ENCODE measurements around the gene NECTIN4.
A peak's percentile ranks its signal among the peaks of the same experiment; 100 is the strongest.

Gene NECTIN4

GRCh38 chr1:161081519-161081918 lies 7.8 kb downstream of the NECTIN4 start:
- H3K27me3 ChIP-seq (replicated peaks; ENCODE audit: insufficient read depth, low read length): no peaks in the 10 kb centered on the region
- no peaks in the 10 kb centered on the region for H4K20me1 ChIP-seq (ENCODE audit: insufficient read depth, low read length)
- H3K9me2 ChIP-seq (replicated peaks; ENCODE audit: insufficient read depth, low read length): no peaks in the 10 kb centered on the region
- H3K4me2 ChIP-seq (ENCODE audit: low read depth, low read length): no peak overlapping the region
- H3K4me3 ChIP-seq (ENCODE audit: low read length): no peak overlapping the region
- TF ChIP-seq CTCF (IDR thresholded peaks at IDR 0.05; ENCODE audit: low read length): no peak
- no peak for TF ChIP-seq EZH2phosphoT487 (IDR thresholded peaks at IDR 0.05; ENCODE audit: low read length)
- no peak for TF ChIP-seq EZH2 (optimal IDR thresholded peaks at IDR 0.05; ENCODE audit: low read depth, low read length)
- no peak overlapping the region for H3K9ac ChIP-seq (ENCODE audit: low read length)
- no peak overlapping the region for H2AFZ ChIP-seq (ENCODE audit: low read length)
- H3K4me1 ChIP-seq (ENCODE audit: low read length): no peaks in the 10 kb centered on the region
- H3K27ac ChIP-seq (ENCODE audit: low read length): no peak overlapping the region
- H3K79me2 ChIP-seq (ENCODE audit: low read length): no peaks in the 10 kb centered on the region
- no peaks in the 10 kb centered on the region for H3K9me3 ChIP-seq (replicated peaks; ENCODE audit: insufficient read depth, low read length)
- no peaks in the 10 kb centered on the region for H3F3A ChIP-seq (ENCODE audit: insufficient read depth, low read length)
- H3K36me3 ChIP-seq (replicated peaks; ENCODE audit: insufficient read depth, low read length): no peaks in the 10 kb centered on the region
- DNase-seq: no peak

GRCh38 chr1:161080441-161081405 lies 8.6 kb downstream of the NECTIN4 start:
- Histone ChIP-seq H3K79me2 (ENCODE audit: low read length) (no peaks in the 10 kb centered on the region), H3K4me2 (ENCODE audit: low read depth, low read length) (no peak overlapping the region), H3K9me2 (replicated peaks; ENCODE audit: insufficient read depth, low read length) (no peaks in the 10 kb centered on the region), H4K20me1 (ENCODE audit: insufficient read depth, low read length) (no peaks in the 10 kb centered on the region), H3K9ac (ENCODE audit: low read length) (no peak overlapping the region), H3F3A (ENCODE audit: insufficient read depth, low read length) (no peaks in the 10 kb centered on the region), H3K27me3 (replicated peaks; ENCODE audit: insufficient read depth, low read length) (no peaks in the 10 kb centered on the region), H3K4me1 (ENCODE audit: low read length) (no peaks in the 10 kb centered on the region), H3K4me3 (ENCODE audit: low read length) (no peak overlapping the region), H2AFZ (ENCODE audit: low read length) (no peak overlapping the region), H3K27ac (ENCODE audit: low read length) (no peak overlapping the region), H3K36me3 (replicated peaks; ENCODE audit: insufficient read depth, low read length) (no peaks in the 10 kb centered on the region), H3K9me3 (replicated peaks; ENCODE audit: insufficient read depth, low read length) (no peaks in the 10 kb centered on the region)
- no peak for DNase-seq
- TF ChIP-seq EZH2 (optimal IDR thresholded peaks at IDR 0.05; ENCODE audit: low read depth, low read length): no peak
- TF ChIP-seq EZH2phosphoT487 (IDR thresholded peaks at IDR 0.05; ENCODE audit: low read length): no peak
- no peak for TF ChIP-seq CTCF (IDR thresholded peaks at IDR 0.05; ENCODE audit: low read length)

DNA sequence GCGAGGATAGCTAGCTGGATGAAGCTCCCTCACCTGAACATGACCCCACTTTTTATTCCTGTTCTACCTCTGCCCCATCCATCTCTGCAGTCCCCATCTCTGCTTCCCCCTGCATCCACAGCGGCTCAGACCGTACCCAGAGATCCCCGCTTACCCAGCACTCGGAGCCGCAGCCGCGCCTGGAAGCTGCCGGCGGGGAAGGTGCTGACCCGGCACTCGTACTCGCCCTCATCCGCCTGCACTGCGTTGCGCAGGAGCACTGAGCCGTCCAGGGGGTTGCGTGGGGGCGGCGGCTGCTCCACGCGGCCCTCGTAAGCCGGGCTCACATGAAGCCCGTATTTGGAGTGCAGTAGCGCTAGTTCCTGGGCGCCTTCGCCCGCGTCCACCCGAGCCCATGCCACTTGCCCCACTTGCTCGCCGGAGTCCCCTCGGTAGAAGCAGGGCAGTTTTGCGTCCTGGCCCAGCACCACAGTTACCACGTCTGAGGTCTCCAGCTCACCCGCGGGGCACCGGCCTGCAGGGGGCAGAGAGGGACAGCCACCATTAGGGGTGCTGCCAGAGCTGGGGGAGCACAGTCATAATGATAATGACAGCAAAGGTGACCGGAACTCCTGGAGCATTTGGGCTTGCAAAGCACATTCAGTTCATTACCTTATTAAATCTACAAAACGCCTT lies 9.8 kb downstream of the NECTIN4 start:
- no peak overlapping the region for H2AFZ ChIP-seq (ENCODE audit: low read length)
- TF ChIP-seq EZH2phosphoT487 (IDR thresholded peaks at IDR 0.05; ENCODE audit: low read length) (no peak), CTCF (IDR thresholded peaks at IDR 0.05; ENCODE audit: low read length) (peak; percentile 12)

More for the DNA sequence above, 9.8 kb downstream of the NECTIN4 start:
- Histone ChIP-seq H3K27ac (ENCODE audit: low read length) (no peak overlapping the region), H3K4me1 (ENCODE audit: low read length) (no peaks in the 10 kb centered on the region), H3K4me2 (ENCODE audit: low read depth, low read length) (no peak overlapping the region), H3K27me3 (replicated peaks; ENCODE audit: insufficient read depth, low read length) (no peaks in the 10 kb centered on the region), H3K9me3 (replicated peaks; ENCODE audit: insufficient read depth, low read length) (no peaks in the 10 kb centered on the region), H3K79me2 (ENCODE audit: low read length) (no peaks in the 10 kb centered on the region), H3K36me3 (replicated peaks; ENCODE audit: insufficient read depth, low read length) (no peaks in the 10 kb centered on the region), H3K4me3 (ENCODE audit: low read length) (no peak overlapping the region), H4K20me1 (ENCODE audit: insufficient read depth, low read length) (no peaks in the 10 kb centered on the region), H3F3A (ENCODE audit: insufficient read depth, low read length) (no peaks in the 10 kb centered on the region), H3K9ac (ENCODE audit: low read length) (no peak overlapping the region), H3K9me2 (replicated peaks; ENCODE audit: insufficient read depth, low read length) (no peaks in the 10 kb centered on the region)
- DNase-seq: no peak

Measured in MM.1S (cell line).